Natural killer cell (primary cell): Measurements from ENCODE around the gene GPD1. TPM values are rescaled to one million over a fixed set of nuclear protein-coding genes. Genes with fewer than 3 reads are reported as not detected.

Experiments used
- ATAC-seq, 3 donors: fragments of 150-1000 bp in 2 of 3; fragments of 200-7000 bp in 1 of 3; cut with Tn5 transposase; 1 replicate in 1 of 3; 2 replicates in 2 of 3; pipeline ENCODE4 v1.10.0; 2021; ENCODE audit warnings: mild to moderate bottlenecking in 2 of 3, moderate library complexity in 2 of 3
- DNase-seq, 2 donors: peaks; one replicate each; pipeline versions ENCODE4 v3.0.0 to v3.0.0-alpha.2; 2013 to 2021; ENCODE audit warnings: mixed read lengths in 1 of 2
- H3K27ac ChIP-seq: one replicate; pipeline ENCODE4 v1.5.1; 2013; ENCODE audit warnings: mild to moderate bottlenecking, low read length
- H3K27me3 ChIP-seq: one replicate; pipeline ENCODE4 v1.6.1; 2013; ENCODE audit warnings: low read length; ENCODE audit not compliant: control insufficient read depth, insufficient read depth
- H3K36me3 ChIP-seq: one replicate; pipeline ENCODE4 v1.6.1; 2013; ENCODE audit warnings: low read length; ENCODE audit not compliant: control insufficient read depth, insufficient read depth
- H3K4me1 ChIP-seq: one replicate; pipeline ENCODE4 v1.6.1; 2013; ENCODE audit warnings: low read length; ENCODE audit not compliant: control insufficient read depth, insufficient read depth
- H3K4me3 ChIP-seq: one replicate; pipeline ENCODE4 v1.5.1; 2013; ENCODE audit warnings: low read length
- H3K9me3 ChIP-seq: one replicate; pipeline ENCODE4 v1.6.1; 2013; ENCODE audit warnings: low read length; ENCODE audit not compliant: control insufficient read depth, insufficient read depth
- H3K27ac Mint-ChIP-seq, 2 donors: one replicate each; pipeline ENCODE4 v1.8.0; 2022; ENCODE audit warnings: mild to moderate bottlenecking in 2 of 2, mixed read lengths in 2 of 2, moderate library complexity in 1 of 2
- H3K27me3 Mint-ChIP-seq, 2 donors: one replicate each; pipeline ENCODE4 v1.8.0; 2022; ENCODE audit warnings: low read depth in 2 of 2, mixed read lengths in 2 of 2
- H3K36me3 Mint-ChIP-seq: one replicate; pipeline ENCODE4 v1.8.0; 2022; ENCODE audit warnings: mixed read lengths
- H3K4me1 Mint-ChIP-seq, 2 donors: one replicate each; pipeline ENCODE4 v1.8.0; 2022; ENCODE audit warnings: mixed read lengths in 2 of 2
- H3K4me3 Mint-ChIP-seq: one replicate; pipeline ENCODE4 v1.8.0; 2022; ENCODE audit warnings: mild to moderate bottlenecking, moderate library complexity, mixed read lengths
- H3K9me3 Mint-ChIP-seq, 2 donors: one replicate each; pipeline ENCODE4 v1.8.0; 2022; ENCODE audit warnings: mixed read lengths in 2 of 2
- WGBS: methylation state at CpG from one replicate; pipeline ENCODE4 v1.1.7; 2013; ENCODE audit warnings: missing lambda C conversion rate; ENCODE audit not compliant: insufficient coverage; 5-methylcytosine and 5-hydroxymethylcytosine counted together
- intact Hi-C: fragments of 100-400 bp; cut with micrococcal nuclease; formaldehyde crosslinking; loops from one replicate; pipeline ENCODE4 v1.14.2; 2022
- total RNA-seq, 4 donors: library from RNA; stranded (reverse); fragments of 120-200 nt in 1 of 4; gene quantifications; one replicate each; pipeline versions ENCODE4 v1.2.3 to v1.2.4, GENCODE V29; 2013 to 2022
- TF ChIP-seq, protein P1 (sequence below): fragments of 200-600 bp; IDR thresholded peaks from one replicate; pipeline ENCODE4 v1.8.0; 2022; ENCODE audit warnings: antibody characterized with exemption

Gene GPD1
- total RNA-seq, 3 donors from 2014 or later (not counting 1 experiment from before 2014, with no cell fraction given), result 0.65 TPM; not detected in 2

- no peaks in the 10 kb centered on the region for H3K27me3 ChIP-seq
- no peak overlapping the region for H3K27ac Mint-ChIP-seq
- no peaks in the 10 kb centered on the region for H3K36me3 Mint-ChIP-seq
- H3K36me3 ChIP-seq, result peaks cover 47% of the 10 kb centered on the region
- 94% methylated on average over 2 of the region's 2 CpGs for WGBS
- no peaks in the 10 kb centered on the region for H3K27me3 Mint-ChIP-seq
- H3K4me3 Mint-ChIP-seq, result no peak overlapping the region
- ATAC-seq, result no peak
- H3K4me1 ChIP-seq, result peaks cover under 1% of the 10 kb centered on the region
- intact Hi-C loops, result no loop called here
- H3K9me3 Mint-ChIP-seq, result no peaks in the 10 kb centered on the region
- H3K4me1 Mint-ChIP-seq, result peaks cover 26 to 44% of the 10 kb centered on the region in 2 donors
- TF ChIP-seq, protein P1, sequence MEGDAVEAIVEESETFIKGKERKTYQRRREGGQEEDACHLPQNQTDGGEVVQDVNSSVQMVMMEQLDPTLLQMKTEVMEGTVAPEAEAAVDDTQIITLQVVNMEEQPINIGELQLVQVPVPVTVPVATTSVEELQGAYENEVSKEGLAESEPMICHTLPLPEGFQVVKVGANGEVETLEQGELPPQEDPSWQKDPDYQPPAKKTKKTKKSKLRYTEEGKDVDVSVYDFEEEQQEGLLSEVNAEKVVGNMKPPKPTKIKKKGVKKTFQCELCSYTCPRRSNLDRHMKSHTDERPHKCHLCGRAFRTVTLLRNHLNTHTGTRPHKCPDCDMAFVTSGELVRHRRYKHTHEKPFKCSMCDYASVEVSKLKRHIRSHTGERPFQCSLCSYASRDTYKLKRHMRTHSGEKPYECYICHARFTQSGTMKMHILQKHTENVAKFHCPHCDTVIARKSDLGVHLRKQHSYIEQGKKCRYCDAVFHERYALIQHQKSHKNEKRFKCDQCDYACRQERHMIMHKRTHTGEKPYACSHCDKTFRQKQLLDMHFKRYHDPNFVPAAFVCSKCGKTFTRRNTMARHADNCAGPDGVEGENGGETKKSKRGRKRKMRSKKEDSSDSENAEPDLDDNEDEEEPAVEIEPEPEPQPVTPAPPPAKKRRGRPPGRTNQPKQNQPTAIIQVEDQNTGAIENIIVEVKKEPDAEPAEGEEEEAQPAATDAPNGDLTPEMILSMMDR, result no peak
- H3K27ac ChIP-seq, result no peak overlapping the region
- no peak overlapping the region for H3K4me3 ChIP-seq
- no peak for DNase-seq
- H3K9me3 ChIP-seq, result no peaks in the 10 kb centered on the region
Observed at GRCh38 chr12:50119387-50119786, 15.6 kb downstream of the GPD1 start.

DNA sequence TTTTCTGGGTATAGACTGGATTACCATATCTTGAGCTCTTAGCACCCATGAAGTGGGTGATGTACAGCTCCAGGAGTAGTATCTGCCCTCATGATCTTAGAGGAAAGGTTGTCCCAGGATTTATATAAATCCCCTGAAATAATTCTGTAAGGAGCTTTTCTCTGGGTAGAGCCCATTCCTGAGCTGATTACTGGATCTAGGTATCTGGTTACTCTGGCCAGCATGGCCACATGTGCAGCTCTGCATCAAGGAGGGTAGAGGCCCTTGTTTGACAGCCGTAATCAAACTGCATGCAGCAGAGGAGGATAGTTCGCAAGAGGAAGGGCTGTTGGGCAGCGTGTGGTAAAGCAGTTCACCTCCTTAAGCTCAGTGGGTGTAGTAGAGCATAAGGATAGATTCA lies 16.7 kb downstream of the GPD1 start:
- Histone ChIP-seq H3K27me3 (no peaks in the 10 kb centered on the region), H3K9me3 (no peaks in the 10 kb centered on the region), H3K27ac (no peak overlapping the region), H3K4me1 (no peaks in the 10 kb centered on the region), H3K36me3 (peaks cover 48% of the 10 kb centered on the region), H3K4me3 (no peak overlapping the region)
- TF ChIP-seq, protein P1, result no peak
- WGBS, result 95% methylated on average over 3 of the region's 3 CpGs
- Mint-ChIP-seq H3K4me3 (no peak overlapping the region), H3K27ac (peak overlapping the region; percentile 21 to 57), H3K36me3 (no peaks in the 10 kb centered on the region), H3K4me1 (peaks cover 26 to 46% of the 10 kb centered on the region in 2 donors), H3K27me3 (no peaks in the 10 kb centered on the region), H3K9me3 (no peaks in the 10 kb centered on the region)
- intact Hi-C loops, result no loop called here
- ATAC-seq (no peak), DNase-seq (no peak)

- no peaks in the 10 kb centered on the region for H3K36me3 Mint-ChIP-seq
- H3K4me3 Mint-ChIP-seq, result no peak overlapping the region
- Histone ChIP-seq H3K9me3 (no peaks in the 10 kb centered on the region), H3K4me1 (no peaks in the 10 kb centered on the region), H3K27me3 (no peaks in the 10 kb centered on the region), H3K4me3 (no peak overlapping the region), H3K27ac (no peak overlapping the region), H3K36me3 (peaks cover 46% of the 10 kb centered on the region)
- DNase-seq (no peak), ATAC-seq (no peak)
- TF ChIP-seq, protein P1, result no peak
- H3K4me1 Mint-ChIP-seq, result peaks cover 26 to 46% of the 10 kb centered on the region in 2 donors
- intact Hi-C loops, result no loop called here
- H3K27ac Mint-ChIP-seq, result peak overlapping the region; percentile 21 to 57
- no peaks in the 10 kb centered on the region for H3K9me3 Mint-ChIP-seq
- H3K27me3 Mint-ChIP-seq, result no peaks in the 10 kb centered on the region
- 95% methylated on average over 3 of the region's 3 CpGs for WGBS
Observed at GRCh38 chr12:50120953-50121352, 17.1 kb downstream of the GPD1 start.

GRCh38 chr12:50121641-50122040 lies 17.8 kb downstream of the GPD1 start:
- Mint-ChIP-seq H3K9me3 (no peaks in the 10 kb centered on the region), H3K4me3 (no peak overlapping the region), H3K4me1 (peaks cover 24 to 40% of the 10 kb centered on the region in 2 donors), H3K27me3 (no peaks in the 10 kb centered on the region), H3K36me3 (no peaks in the 10 kb centered on the region), H3K27ac (peak overlapping the region in 1 of 2 donors; percentile 42)
- no peak overlapping the region for H3K4me3 ChIP-seq
- no peak overlapping the region for H3K27ac ChIP-seq
- intact Hi-C loops, result no loop called here
- 92% methylated on average over 2 of the region's 5 CpGs for whole genome bisulfite sequencing
- peaks cover 41% of the 10 kb centered on the region for H3K36me3 ChIP-seq
- H3K27me3 ChIP-seq, result no peaks in the 10 kb centered on the region
- H3K9me3 ChIP-seq, result no peaks in the 10 kb centered on the region
- ATAC-seq (no peak), DNase-seq (no peak)
- H3K4me1 ChIP-seq, result no peaks in the 10 kb centered on the region
- TF ChIP-seq, protein P1, result no peak
